Suprapubic skin (tissue), 4 donors: ENCODE results near the gene OR13C2. TPM values are rescaled to one million over a fixed set of nuclear protein-coding genes. Genes with fewer than 3 reads are reported as not detected.

Source experiments
- DNase-seq, 2 donors: peaks; one replicate each; pipeline ENCODE4 v3.0.0-alpha.2; 2019; ENCODE audit warnings: low spot score in 2 of 2
- H3K27ac ChIP-seq: fragments of 200-600 bp; sonication (generic); one replicate; pipeline ENCODE4 v1.5.1; 2019
- H3K27me3 ChIP-seq: fragments of 200-600 bp; sonication (generic); one replicate; pipeline ENCODE4 v1.5.1; 2019
- H3K36me3 ChIP-seq: fragments of 200-600 bp; sonication (generic); one replicate; pipeline ENCODE4 v1.5.1; 2019
- H3K4me1 ChIP-seq: fragments of 200-600 bp; sonication (generic); one replicate; pipeline ENCODE4 v1.5.1; 2019
- H3K4me3 ChIP-seq: fragments of 200-600 bp; sonication (generic); one replicate; pipeline ENCODE4 v1.5.1; 2019; ENCODE audit warnings: mild to moderate bottlenecking
- H3K9me3 ChIP-seq: fragments of 200-600 bp; sonication (generic); one replicate; pipeline ENCODE4 v1.5.1; 2019
- CTCF ChIP-seq, 2 donors: fragments of 200-600 bp in 1 of 2; fragments of 450-650 bp in 1 of 2; sonication (generic) in 1 of 2; IDR thresholded peaks; one replicate each; pipeline ENCODE4 v1.5.1; 2016 to 2019; ENCODE audit warnings: antibody characterized with exemption in 2 of 2, mild to moderate bottlenecking in 1 of 2, moderate library complexity in 1 of 2
- EP300 ChIP-seq: sonication (generic); formaldehyde crosslinking; IDR thresholded peaks from one replicate; pipeline ENCODE4 v1.6.1; 2017; ENCODE audit warnings: antibody characterized with exemption
- POLR2A ChIP-seq, 2 donors: fragments of 450-650 bp; IDR thresholded peaks; one replicate each; pipeline ENCODE4 v1.6.1; 2017; ENCODE audit warnings: antibody characterized with exemption in 2 of 2, mild to moderate bottlenecking in 2 of 2, moderate library complexity in 2 of 2
- POLR2AphosphoS5 ChIP-seq, 3 donors: sonication (generic); formaldehyde crosslinking; IDR thresholded peaks; one replicate each; pipeline ENCODE4 v1.6.1; 2017; ENCODE audit warnings: antibody characterized with exemption in 3 of 3
- WGBS: methylation state at CpG from one replicate; pipeline ENCODE4 v1.1.5; 2018; 5-methylcytosine and 5-hydroxymethylcytosine counted together
- total RNA-seq, 4 donors: library from RNA; depleted of rRNA; stranded (reverse); fragments of >200 nt; gene quantifications; one replicate each; pipeline ENCODE4 v1.1.0, GENCODE V29; 2016

OR13C2 gene
- total RNA-seq, 4 donors from 2014 or later: not detected

GRCh38 chr9:104564358-104564757 lies 41.1 kb downstream of the OR13C2 start:
- H3K27ac ChIP-seq: no peak overlapping the region
- 40% methylated on average over 1 of the region's 1 CpG for WGBS
- no peaks in the 10 kb centered on the region for H3K36me3 ChIP-seq
- no peak overlapping the region for H3K4me3 ChIP-seq
- H3K27me3 ChIP-seq: no peaks in the 10 kb centered on the region
- DNase-seq: no peak
- H3K4me1 ChIP-seq: no peaks in the 10 kb centered on the region
- TF ChIP-seq POLR2AphosphoS5 (IDR thresholded peaks at IDR 0.05) (no peak), CTCF (IDR thresholded peaks at IDR 0.05) (no peak), POLR2A (IDR thresholded peaks at IDR 0.05) (no peak), EP300 (no peak)
- H3K9me3 ChIP-seq: no peaks in the 10 kb centered on the region

- no peak overlapping the region for H3K4me3 ChIP-seq
Observed at GRCh38 chr9:104556830-104557634, 48.4 kb downstream of the OR13C2 start.

GRCh38 chr9:104555521-104555920 lies 49.9 kb downstream of the OR13C2 start:
- H3K27ac ChIP-seq: no peak overlapping the region
- H3K36me3 ChIP-seq: no peaks in the 10 kb centered on the region
- WGBS: 96% methylated on average over 1 of the region's 1 CpG
- H3K9me3 ChIP-seq: peaks cover 8% of the 10 kb centered on the region
- TF ChIP-seq POLR2AphosphoS5 (IDR thresholded peaks at IDR 0.05) (no peak), CTCF (IDR thresholded peaks at IDR 0.05) (no peak), EP300 (no peak), POLR2A (IDR thresholded peaks at IDR 0.05) (no peak)
- H3K27me3 ChIP-seq: no peaks in the 10 kb centered on the region
- H3K4me1 ChIP-seq: no peaks in the 10 kb centered on the region
- H3K4me3 ChIP-seq: no peak overlapping the region
- no peak for DNase-seq

More at GRCh38 chr9:104556830-104557634, 48.4 kb downstream of the OR13C2 start:
- TF ChIP-seq POLR2AphosphoS5 (IDR thresholded peaks at IDR 0.05) (no peak), POLR2A (IDR thresholded peaks at IDR 0.05) (no peak), EP300 (no peak), CTCF (IDR thresholded peaks at IDR 0.05) (no peak)
- Histone ChIP-seq H3K27ac (no peak overlapping the region), H3K36me3 (no peaks in the 10 kb centered on the region), H3K4me1 (no peaks in the 10 kb centered on the region), H3K27me3 (no peaks in the 10 kb centered on the region), H3K9me3 (peaks cover 8% of the 10 kb centered on the region)
- WGBS: 83% methylated on average over 4 of the region's 8 CpGs
- DNase-seq: no peak

Other genes with a start within 250 kb of the OR13C2 start
- gene OR13F1, start 101.4 kb downstream of the OR13C2 start, total RNA-seq: not detected
- gene OR13C4, start 78.4 kb downstream of the OR13C2 start, total RNA-seq: not detected
- gene OR13C3, start 68.8 kb downstream of the OR13C2 start, total RNA-seq: not detected
- not detected for gene OR13C8, start 36.5 kb downstream of the OR13C2 start, total RNA-seq
- not detected for gene OR13C5, start 6.2 kb downstream of the OR13C2 start, total RNA-seq
- gene OR13C9, start 12.6 kb upstream of the OR13C2 start, total RNA-seq: not detected
- gene OR13D1, start 88.9 kb upstream of the OR13C2 start, total RNA-seq: not detected
- 10 to 100 TPM; 13.0 to 31.6 (median 23.1) TPM for gene NIPSNAP3A, start 142.1 kb upstream of the OR13C2 start, total RNA-seq
- 1 to 10 TPM in 3 of 4 donors, under 1 TPM in 1; 0.26 to 5.1 (median 1.6) TPM for gene NIPSNAP3B, start 158.5 kb upstream of the OR13C2 start, total RNA-seq